CD4-positive, alpha-beta T cell treated with Interleukin-4 for 1 hour (primary cell): ENCODE results near the gene FAM50B.

Source experiments
- DNase-seq, 2 donors: peaks; one replicate each; pipeline ENCODE4 v3.0.0-alpha.2; 2020 to 2022

The FAM50B gene

DNA sequence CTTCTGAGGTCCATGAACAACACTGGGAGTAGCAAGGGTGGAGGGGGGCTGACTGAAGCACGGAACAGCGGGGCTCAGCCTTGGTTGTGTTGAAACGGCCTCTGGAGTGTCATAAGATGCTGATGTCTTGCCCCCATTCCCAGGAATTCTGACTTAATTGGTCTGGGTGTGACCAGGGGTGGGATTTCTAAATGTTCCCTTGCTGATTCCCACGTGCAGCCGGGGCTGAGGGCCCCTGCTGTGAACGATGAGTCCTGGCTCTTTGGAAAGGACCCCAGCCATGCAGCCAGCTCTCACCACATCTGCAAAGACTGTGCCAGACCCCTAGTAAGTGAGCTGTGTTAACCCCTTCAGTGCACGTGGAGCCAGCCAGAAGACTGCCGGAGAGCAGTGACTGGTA, 28.6 kb upstream of the FAM50B start:
- DNase-seq, result no peak

DNA sequence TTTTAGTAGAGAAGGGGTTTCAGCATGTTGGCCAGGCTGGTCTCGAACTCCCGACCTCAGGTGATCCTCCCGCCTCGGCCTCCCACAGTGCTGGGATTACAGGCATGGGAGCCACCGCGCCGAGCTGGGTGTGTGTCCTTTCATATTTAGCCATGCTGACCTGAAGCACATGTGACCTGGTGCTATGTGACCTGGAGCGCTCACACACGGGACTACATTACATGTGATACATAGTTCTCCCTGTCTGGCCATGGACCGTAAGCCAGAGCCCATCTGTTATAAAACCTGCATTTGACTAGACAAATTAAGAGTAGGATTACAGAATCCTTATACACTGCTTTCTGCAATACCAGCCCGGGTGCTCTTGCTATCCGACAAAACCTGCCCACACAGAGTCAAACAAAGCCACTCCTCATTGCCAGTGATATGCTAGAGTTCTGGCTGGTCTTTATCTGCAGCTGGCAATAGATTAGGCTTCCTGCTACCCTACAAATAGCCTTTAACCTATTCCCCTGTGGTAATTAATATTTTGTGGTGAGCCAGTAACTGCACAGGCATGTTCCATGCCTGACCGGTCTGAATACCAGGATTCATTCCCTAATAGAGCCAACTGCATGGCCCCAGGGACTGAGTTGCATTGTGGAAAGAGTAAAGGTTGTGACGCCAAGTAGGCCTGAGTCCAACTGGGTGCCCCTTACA, 26.3 kb upstream of the FAM50B start:
- DNase-seq, result no peak

DNA sequence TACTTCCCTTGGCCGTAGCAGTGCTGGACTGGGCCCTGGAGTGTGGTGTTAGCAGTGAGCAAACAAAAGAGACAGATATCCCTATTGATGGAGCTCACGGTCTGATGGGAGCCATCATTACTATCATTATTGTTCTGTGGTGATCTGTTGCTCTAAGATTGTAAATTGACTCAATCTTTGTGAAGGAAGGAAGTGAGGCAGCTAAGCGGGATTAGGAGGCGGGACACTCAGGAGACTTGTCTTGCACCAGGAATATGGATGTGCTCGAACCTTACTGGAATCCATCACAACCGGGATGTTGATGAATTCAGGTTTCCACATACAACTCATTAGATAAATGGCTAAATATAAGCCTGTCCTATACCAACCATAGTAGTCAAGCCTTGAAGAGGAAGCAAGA, 25.5 kb upstream of the FAM50B start:
- DNase-seq, result no peak

DNA sequence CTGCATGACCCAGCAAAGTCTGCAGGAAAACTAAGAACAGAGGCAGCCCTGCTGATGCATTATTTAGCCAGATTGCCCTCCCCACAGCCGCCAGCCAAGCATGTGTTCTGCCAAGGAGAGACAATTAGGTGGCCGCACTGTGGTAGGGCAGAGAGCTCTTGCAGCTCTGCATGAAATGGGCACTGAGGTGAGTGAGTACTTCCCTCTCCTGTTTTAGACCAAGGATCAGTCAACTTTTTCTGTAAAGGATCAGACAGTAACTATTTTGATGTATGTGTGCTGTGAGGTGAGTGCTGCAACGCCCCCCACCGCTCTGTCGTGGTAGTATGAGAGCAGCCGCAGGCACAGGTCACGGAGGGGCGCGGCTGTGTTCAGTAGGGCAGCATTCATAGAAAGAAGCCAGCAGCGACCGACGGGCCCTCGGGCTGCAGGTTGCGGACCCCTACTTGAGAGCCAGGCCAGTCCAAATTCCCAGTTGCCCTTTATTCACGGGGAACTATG, 23.8 kb upstream of the FAM50B start:
- no peak for DNase-seq

DNA sequence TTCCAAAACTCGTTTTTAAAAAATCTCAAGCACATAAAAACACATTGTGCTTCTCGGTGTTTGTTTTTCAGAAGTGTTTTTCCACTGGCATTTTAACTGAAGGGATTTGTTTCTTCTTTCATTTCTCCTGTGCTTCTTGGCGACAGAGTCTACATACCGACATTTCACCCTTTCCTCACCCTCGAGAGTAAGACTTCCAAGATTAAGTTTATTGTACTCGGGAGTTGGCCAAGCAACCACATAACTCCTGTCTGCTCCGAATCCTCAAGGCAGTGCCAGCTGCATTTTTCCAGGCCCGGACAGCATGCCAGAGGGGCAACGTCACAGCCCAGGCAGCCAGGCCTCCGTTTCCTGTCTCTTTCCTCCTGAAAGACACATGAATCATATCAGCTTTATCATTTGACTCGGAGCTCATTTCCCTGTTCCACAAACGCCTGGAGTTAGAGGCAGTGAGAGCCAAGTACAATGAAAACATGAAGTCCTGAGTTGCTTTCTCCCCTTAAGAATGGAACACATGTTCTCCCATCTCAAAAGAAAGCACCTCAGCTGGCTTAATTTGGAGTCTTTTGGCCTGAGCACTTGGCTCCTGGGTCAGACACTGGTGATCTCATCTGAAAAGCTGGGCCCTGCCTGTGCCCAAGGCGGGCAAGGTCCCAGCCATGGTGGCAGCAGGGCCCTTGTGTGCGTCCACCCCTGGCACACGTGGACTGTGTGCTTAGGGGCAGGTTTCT, 23.2 kb upstream of the FAM50B start:
- DNase-seq, result no peak

DNA sequence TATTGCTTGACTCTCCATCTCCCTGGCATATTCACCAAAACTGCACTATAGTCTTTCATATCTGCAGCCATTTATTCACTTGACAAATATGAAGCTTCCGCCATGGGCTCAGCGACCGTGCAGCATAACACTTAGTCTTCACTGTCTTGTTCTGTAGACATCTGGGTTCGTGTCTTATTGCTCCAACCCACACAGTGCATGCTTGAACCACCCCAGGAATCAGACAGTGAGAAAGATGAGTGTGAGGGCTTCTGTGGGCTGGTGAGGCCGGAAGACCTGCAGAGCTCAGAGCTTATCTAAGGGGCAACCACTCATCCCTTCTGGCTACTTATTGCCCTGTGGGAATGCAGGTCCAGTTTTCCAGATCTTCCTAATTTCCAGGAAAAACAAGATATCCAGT, 19.9 kb upstream of the FAM50B start:
- DNase-seq, result no peak

DNA sequence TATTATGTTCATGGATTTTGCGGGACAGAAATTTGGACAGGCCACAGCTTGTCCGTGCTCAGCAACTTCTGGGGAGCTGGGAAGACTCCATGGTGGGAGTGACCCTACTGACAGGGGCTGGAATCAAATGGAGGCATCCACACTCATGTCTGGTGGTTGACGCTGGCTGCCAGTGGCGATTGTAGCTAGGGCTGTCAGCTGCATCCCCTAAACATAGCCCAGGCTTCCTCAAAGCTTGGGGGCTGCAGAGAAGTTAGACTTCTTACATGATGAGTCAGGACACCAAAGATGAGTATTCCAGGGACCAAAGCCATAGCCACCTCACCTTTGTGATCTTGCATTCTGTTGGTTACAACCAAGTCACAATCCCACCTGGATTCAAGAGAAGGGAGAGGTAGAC, 18.4 kb upstream of the FAM50B start:
- DNase-seq, result no peak

DNA sequence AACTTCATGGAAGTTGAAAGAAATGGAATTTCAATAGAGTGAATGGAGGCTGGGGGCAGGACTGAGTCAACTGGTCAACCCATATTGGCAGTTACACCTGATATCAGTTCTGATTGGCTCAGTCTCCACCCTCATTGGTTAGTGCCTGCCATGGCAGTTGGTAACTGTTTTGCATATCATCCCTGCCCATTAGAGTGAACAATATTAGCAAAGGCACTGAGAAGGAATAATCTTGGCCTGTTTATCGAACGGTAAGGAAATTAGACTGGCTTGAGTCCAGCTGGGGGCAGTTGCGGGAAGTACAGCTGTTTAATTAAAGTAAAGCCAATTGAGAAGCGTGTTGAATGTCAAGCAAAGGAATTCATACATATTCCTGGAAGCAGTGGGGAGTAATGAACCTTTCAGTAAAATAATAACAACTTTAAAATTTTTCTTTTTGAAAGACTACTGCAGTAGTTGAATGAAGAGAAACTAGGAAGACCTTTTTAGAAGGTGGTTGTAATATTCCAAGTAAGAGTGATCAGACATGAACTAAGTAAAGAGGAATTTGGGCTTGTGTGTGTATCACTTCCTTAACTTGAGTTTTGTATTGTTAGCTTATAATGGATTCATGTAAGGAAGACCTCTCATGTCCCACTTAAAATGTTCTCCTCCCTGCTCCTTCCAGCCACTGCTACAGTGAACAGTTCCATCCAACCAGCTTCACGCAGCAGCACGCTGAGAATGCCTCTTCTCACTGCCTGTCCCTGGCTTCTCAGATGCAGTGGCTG, 17.2 kb upstream of the FAM50B start:
- no peak for DNase-seq

DNA sequence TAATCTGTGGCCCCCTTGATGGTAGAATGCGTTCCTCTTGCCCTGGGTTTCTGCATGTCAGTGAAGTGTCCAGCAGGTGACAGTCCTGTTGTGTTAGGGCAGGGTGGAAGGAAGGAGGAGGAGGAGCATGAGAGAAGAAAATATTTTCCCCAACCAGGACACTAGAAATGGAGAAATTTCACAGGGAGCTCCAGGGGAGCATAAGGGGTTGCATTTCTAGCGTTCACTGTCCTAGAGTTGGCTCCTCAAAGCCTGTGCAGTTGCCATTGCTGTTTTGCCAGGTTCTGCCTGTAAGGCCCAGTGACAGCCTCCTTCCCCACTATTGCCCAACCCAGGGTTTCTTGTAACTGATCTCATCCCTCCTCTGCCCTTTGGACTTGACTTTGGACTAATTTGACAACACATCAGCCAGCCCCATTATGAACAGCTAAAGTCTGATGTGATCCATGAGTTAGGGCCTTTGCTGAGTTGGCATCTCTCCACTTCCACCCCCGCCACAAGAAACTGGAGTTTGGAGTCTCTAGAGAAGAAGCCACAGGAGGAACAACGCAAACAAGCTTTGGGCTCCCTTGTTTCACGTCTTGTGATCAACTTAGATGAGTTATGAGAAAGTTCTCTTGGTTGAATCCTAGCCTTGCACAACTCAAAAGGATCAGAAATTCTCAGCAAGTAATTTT, 14.0 kb upstream of the FAM50B start:
- no peak for DNase-seq

DNA sequence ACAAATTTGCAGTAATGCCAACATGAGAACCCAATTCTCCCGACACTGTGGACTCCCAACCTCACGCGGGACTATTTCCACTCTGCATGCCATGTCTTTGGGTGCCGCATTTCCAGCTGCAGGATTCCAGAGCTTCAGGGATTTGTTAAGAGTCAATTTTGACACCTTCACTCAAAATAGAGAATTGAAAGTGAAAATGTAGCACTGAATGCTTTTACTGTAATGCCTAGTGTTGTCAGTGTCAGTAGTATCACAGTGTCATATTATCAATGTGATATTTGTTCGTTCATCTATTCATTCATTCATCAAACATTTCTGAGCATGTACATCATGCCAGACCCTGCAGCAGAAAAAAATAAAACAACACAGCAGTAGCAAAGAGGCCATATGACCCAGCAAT, 13.4 kb upstream of the FAM50B start:
- DNase-seq, result no peak

DNA sequence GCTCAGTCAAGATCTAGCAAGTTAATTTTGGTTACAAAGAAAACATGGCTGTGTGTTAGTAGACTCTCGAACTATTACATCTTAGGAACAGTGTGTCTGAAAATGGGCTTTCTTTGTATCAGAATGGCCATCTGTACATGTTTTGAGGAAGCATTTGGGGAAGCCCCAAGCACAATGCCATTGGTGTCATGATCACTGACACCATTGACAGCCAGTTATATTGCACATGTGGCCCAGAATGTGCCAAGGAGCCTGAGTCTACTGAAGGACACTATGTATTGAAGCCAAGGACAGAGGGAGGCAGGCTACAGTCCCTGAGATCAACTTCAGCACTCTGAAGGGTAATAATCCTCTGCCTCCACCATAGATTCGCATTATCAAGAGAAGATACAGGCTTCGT, 12.6 kb upstream of the FAM50B start:
- no peak for DNase-seq

DNA sequence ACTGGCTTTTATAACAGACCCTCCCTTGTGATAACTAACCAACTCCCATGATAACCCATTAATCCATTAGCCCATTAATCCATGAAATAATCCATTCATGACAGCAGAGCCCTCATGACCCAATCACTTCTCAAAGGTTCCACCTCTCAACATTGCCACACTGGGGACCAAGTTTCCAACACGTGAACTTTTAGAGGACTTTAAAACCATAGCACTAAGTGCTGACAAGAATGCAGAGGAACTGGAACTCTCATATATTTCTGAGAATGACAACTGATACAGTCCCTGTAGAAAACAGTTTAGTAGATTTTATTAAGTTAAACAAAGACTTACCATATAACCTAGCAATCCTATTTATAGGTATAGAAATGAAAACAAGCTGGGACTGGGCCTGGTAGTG, 11.4 kb upstream of the FAM50B start:
- no peak for DNase-seq

DNA sequence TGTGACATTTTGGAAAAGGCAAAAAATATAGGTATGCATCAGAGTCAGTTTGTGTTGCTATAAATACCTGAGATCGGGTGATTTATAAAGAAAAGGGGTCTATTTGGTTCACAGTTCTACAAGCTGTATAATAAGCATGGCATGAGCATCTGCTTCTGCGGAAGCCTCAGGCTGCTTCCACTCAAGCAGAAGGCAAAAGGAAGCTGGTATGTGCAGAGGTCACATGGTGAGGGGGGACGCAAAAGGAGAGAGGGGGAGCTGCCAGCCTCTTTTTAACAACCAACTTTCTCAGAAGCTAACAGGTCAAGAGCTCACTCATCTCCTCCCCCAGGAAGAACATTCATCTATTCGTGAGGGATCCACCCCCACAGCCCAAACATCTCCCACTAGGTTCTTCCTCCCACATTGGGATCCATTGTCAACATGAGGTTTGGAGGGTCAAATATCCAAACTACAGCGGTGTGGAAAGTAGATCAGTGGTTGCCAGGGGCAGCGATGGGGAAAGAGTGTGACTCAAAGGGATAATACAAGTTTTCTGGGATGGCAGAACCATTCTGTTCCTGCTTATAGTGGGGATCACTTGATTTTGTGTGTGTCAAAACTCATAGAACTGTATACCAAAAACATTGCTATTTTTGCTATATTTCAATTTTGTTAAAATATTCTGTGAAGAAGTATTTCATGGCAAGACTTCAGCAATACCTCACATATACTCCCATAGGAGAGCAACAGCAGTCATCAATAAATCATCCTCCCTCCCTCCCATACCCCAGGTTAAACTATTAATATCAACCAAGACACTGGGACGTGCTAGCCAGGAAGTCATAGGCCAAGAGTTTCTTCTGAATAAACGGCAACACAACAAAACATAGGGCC, 9.9 kb upstream of the FAM50B start:
- no peak for DNase-seq

DNA sequence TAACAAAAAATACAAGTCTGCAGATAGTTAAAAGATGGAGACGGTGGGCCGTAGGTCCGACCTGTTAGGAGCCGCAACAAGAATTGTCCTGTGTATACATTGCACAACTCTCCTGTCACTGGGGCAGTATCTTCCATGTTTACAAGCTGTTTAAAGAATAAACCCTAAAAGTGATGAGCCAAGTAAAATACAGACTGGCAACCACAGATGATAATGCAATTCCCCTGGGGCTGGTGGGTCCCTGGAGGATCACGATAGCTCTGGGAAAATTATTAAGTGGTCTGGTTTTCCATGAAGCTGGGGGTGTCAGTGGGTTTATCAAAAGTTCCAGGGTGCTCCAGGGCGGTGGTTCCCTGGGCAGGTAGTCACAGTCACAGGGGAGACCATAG, 8.1 kb upstream of the FAM50B start:
- DNase-seq, result no peak

DNA sequence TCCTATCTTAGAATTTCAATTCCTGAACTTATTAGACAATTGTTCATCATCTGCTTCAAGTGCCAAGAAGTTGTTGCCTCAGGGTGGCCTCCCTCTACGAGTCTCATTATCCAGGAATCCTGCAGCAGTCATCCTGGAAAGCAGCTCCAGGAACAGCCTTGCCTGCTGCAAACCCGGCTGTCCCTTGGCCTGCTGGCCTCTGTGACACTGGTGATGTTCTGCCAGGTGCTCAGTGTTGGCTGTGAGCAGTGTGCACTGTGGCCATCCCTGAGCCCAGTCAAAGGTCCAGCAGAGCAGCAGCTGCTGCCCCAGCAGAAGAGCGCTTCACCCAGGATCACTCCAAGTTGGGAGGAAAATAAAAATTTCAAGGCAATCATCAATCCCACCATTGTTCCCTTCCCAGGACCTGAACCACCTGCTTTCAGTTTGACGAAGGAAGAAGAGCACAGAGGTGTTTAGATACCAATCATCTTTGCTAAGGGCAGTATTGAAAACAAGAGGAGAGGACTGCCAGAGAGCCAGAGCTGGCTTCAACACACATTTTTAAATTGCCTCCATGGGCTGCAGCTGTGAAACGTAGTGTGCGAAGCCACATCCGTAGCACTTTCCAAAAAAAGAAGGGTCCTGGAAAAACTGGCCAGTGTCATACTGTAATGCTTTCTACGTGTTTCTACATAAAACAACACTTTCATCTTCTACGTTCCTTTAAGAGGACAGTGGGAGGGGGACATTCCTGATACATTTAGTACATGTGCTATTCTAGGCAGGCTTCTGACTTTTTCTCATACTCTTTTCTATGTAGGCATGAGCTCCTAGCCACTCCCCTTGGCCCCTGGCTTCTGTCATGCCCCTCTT, 7.2 kb upstream of the FAM50B start:
- no peak for DNase-seq

DNA sequence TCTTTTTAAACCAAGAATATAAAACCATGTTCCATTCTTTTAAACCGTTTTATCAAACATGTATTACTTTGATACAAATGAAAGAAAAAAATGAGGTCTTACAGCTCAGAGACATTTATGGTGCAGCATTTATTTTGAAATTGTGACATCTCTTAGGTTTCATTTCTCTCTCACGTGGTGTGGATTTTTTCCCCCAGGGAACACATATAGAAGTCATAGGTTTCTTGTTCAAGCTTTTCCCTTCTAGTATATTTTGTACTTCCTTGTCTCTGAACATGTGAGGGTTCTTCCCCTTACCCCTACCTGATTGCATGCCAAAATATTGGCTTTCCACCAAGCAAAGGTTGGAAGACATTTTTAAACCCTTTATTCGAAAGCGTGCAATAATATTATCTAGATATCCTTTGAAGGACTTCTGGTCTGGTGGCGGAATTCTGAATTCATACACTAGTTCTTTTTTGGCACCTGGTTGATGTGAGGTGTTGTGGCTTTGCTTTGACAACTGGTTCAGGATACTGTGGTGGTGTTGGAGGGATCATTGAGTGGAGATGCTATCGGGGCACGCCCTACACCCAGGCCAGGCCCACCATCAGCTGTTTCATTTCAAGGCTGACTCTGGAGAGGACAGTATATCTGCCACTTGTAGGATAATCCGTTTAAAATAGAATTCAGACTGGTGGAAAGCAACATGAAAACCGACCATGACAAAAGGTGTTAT, 5.6 kb upstream of the FAM50B start:
- no peak for DNase-seq

DNA sequence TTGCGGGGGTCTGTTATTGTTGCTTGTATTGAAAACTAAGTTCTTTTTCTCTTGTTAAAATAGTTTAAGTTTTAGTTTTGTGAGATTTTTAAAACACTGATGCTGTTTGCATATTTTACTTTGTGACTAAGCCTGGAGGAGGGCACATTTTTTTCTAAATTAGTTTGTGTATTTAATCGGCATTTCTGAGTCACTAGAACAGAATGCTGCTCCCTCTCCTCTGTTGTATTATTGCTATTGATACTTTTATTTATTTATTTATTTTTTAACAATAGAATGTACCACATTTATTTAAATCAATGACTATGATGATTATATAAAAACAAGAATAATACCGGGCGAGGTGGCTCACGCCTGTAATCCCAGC, 5.1 kb upstream of the FAM50B start:
- DNase-seq, result no peak

DNA sequence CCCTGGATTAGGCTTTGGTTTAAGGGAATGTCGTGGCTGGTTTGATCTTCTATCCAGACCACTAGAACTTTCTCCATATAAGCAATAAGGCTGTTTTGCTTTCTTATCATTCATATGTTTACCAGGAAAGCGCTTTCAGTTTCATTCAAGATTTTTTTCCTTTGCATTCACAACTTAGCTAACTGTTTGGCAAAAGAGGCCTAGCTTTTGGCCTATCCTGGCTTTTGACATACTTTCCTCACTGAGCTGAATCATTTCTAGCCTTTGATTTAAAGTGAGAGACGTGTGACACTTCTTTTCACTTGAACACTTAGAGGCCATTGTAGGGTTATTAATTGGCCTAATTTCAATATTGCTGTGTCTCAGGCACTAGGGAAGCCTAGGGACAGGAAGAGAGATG, 1.7 kb upstream of the FAM50B start:
- DNase-seq, result no peak

DNA sequence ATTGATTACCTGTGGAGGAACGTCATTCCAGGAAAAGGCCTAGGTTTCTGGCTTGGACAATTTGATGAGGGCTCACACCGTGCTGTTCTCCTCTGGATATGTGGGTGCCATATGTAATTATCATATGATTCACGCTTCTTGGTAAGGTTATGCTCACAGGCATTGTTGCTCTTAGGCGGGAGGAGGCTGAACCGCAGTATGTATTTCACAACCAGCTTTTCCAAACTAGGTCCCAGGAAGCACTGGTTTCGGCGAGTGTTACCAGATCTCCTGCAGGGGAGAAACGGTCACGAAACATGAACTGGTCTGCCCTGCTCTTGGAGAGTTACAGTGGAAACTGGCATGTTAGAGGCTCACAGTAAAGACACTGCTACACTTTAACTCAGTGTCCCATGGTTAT, 793 bp upstream of the FAM50B start:
- no peak for DNase-seq

DNA sequence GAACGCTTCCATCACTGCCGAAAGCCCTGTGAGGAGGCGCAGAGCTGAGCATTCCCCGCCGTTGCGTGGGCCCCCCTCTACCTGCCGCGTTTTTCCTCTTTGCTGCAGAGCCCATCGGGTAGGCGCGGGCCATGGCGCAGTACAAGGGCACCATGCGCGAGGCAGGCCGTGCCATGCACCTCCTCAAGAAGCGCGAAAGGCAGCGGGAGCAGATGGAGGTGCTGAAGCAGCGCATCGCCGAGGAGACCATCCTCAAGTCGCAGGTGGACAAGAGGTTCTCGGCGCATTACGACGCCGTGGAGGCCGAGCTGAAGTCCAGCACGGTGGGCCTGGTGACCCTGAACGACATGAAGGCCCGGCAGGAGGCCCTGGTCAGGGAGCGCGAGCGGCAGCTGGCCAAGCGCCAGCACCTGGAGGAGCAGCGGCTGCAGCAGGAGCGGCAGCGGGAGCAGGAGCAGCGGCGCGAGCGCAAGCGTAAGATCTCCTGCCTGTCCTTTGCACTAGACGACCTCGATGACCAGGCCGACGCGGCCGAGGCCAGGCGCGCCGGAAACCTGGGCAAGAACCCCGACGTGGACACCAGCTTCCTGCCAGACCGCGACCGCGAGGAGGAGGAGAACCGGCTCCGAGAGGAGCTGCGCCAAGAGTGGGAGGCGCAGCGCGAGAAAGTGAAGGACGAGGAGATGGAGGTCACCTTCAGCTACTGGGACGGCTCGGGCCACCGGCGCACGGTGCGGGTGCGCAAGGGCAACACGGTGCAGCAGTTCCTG, 693 bp downstream of the FAM50B start:
- no peak for DNase-seq
